DMS53 treated with DMSO at 0.1 percent for 48 hours (cell line): ENCODE data around the gene TAGAP.
"Not testable (repeated sequence)": the region's sequence is repeated elsewhere in the genome, so short reads cannot be mapped to it uniquely, and the experiment has no call there.

Experiments used
- DNase-seq: peaks from one replicate; lab custom pipeline; 2025; ENCODE audit not compliant: unreplicated experiment; lab: John Stamatoyannopoulos, UW

The TAGAP gene

DNA sequence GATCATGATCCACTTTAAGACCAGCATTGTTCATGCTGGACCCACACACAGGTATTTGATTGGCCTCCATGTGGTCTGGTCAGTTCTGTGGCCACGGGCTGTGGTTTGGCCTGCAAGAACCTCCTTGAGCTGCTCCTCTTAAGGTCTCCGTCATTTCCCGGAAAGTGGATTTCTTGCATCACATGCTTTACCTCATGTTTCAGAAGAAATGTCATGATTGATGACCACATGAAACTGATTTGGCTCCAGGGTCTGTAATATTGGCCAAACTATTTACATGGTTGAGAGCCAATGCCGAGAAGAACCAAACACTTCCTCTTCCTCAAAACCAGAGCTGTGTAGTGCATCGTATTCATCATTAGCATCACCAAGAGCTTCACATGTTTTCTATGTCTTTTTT is 31.6 kb downstream of the TAGAP start:
- DNase-seq, result no peak

- DNase-seq, result no peak
These were observed 32.6 kb downstream of the TAGAP start for GRCh38 chr6:159012201-159012600.

DNA sequence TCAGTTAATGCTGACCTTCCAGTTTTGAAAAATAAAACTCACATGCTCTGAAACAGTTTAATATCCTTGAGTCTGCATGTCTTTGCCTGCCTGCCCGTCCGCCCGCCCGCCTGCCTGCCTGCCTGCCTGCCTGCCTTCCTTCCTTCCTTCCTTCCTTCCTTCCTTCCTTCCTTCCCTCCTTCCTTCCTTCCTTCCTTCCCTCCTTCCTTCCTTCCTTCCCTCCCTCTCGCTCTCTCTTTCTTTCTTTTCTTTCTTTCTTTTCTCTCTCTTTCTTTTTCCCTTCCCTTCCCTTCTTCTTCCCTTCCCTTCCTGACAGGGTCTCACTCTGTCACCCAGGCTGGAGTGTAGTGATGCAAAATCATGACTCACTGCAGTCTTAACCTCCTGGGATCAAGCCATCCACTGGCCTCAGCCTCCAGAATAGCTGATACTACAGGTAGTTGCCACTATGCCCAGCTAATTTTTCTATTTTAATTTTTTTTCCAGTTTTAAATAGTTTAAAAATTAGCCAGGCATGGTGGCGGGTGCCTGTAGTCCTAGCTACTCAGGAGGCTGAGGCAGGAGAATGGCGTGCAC is 34.7 kb downstream of the TAGAP start:
- DNase-seq, result not testable (repeated sequence)

DNA sequence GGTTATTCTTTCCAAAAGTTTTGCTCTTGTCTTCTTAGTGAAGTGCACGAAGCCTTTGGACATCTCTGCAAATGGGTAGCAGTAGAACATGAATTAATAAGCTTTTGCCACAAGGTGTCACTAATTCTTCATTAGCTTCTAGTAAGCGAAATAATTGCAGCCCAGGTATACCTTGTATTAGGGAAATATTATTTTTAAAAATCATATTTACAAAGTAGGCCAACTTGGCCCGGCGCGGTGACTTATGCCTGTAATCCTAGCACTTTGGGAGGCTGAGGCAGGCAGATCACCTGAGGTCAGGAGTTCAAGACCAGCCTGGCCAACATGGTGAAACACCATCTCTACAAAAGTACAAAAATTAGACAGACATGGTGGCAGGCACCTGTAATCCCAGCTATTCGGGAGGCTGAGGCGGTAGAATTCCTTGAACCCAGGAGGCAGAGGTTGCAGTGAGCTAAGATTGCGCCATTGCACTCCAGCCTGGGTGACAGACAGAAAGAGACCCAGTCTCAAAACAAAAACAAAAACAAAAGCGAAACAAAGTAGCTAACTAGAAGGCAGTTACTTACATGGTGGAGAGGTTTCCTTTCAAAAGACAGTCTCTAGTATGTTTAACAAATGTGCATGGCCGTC is 36.0 kb downstream of the TAGAP start:
- DNase-seq, result peak; percentile 19

DNA sequence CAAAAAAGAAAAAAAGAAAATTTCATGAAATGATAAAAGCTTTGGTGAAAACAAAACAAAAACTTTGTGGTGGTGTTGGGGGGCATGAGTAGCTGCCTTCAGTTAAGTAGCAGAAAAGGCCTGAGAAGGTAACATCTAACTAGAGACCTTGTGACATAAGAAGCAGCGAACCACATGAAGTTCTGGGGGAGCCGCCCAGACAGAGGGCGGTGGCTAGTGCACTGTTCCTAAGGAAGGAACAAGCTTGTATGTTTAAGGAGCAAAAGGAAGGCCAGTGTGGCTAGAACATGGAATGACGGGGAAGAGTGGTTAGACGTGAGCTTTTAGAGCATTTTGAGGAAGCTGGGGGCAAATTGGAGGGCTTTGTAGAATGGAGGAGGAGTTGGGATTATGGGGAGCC is 37.3 kb downstream of the TAGAP start:
- no peak for DNase-seq

GRCh38 chr6:159005436-159005835 is 39.4 kb downstream of the TAGAP start:
- DNase-seq, result no peak

GRCh38 chr6:159004592-159004991 is 40.2 kb downstream of the TAGAP start:
- DNase-seq, result no peak

- DNase-seq, result no peak
These were observed 42.2 kb downstream of the TAGAP start for GRCh38 chr6:159002432-159003155.

DNA sequence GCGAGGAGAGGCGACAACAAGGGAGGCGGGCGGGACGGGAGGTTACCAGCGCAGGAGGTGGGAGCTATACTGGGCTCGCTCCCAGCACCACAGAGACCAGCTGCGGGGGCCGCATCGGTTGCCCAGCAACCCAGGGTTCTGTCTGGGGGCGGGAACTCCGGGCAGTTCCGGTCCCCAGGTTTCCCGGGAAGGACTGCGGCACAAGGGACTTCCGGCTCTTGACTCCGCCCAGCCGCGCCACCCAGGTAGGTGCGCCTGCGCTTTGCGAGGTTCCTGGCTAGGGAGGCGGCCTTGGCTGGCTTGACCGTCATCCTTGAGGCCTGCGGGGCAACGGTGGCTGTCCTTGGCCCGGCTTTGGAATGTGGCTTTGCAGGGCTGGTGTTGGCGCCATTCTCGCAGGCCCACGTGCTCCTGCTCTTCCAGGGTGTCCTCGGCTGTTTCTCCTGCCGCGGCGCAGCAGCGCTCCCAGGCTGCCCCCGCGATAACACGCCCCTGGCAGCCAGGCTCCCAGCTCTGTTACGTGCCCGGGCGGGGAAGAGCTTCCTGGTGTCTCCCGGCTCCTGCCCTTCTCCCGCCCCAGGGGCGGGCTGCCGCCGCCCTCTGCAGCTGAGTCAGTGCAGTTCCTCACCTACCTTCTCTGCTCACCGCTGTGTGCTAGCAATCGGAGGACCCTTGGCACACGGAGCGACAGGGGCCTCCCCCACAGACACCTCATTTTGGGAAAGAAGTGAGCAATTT is 45.0 kb downstream of the TAGAP start, which contains the start of gene RSPH3:
RSPH3 (minus strand) TSS at position 537 of the 738 bp plus-strand sequence. CDS start 652 bp downstream, outside the sequence.
- peak; percentile 88 for DNase-seq

DNA sequence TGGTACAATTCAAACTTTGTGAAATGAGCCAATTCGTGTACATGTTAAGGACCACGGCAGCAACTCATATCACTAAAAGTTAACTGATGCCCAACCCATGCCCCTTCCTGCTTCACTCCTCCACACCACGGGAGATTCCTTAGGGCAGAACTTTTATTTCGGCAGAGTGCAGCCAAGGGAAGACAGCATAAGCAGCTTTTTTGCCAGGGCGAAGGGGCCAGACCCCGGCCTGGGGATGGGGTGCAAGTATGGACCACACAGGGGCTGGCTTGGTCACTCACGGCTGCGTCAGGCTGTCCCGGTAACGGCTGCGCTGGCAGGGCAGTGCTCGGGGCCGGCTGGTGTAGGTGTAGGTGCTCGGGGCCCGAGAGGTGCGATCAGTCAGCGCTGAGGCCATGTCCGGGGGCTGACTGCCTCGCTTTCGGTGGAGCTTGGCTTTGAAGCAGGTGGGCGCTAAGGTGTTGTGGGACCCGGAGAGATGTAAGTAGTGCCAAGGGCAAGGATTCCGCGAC is 45.6 kb downstream of the TAGAP start:
- DNase-seq, result no peak

DNA sequence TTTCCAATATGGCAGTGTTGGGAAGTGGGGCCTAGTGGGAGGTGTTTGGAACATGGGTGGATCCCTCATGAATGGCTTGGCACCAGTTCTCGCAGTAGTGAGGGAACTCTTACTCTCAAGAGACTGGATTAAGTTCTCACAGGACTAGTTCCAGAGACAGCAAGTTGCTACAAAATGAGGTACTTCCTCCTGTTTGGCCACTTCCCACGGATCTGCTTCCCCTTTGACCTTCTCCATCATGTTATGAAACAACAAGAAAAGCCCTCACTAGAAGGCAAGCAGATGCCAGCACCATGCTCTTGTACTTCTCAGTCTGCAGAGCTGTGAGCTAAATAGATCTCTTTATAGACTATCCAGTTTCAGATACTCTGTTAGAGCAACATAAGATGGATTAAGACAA is 47.9 kb downstream of the TAGAP start:
- DNase-seq, result no peak

DNA sequence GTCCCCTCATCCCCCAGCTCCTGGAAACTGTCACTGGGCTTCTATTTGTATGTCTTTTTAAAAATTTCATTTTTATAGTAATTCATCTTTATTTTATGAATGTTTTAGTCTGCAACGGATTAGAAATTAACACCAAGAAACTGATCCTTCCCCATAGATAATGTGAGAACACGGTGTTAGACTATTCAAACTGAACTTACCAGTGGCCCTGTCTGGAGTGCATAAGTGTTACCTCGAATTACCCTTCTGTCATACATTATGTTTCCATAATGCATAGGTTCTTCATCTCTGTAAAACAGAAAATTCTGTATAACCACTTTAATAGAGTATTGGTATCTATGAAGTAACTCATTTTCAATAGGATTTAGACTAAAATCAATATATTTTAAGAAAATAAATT is 51.2 kb downstream of the TAGAP start:
- DNase-seq, result no peak

DNA sequence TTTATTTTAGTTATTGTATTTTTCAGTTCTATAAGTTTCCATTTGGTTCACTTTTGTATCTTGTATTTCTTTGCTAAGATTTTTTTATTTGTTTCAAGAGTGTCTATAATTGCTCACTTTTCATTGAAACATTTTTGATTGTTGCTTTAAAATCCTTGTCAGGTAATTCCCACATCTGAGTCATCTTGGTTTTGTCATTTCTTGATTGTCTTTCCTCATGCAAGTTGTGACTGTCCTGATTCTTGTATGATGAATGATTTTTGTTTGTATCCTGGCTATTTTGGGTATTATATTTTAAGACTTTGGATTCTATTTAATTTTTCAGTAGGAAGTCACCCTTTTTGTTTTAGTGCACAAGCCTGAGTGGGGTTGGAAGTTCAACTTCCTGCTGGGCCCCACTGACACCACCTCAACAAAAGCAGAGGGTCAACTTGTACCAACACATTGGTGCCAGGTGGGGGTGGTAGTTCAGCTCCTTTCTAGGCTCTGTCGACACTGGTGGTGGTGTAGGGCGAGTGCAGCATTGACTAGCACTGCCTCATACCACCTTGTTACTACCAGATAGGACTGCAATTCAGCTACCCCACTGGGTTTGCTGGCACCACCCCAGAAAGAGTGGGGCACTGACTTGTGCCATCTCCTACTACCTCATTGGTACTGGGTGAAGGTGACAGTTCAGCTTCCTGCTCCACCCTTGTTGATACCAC is 53.6 kb downstream of the TAGAP start:
- DNase-seq, result no peak

DNA sequence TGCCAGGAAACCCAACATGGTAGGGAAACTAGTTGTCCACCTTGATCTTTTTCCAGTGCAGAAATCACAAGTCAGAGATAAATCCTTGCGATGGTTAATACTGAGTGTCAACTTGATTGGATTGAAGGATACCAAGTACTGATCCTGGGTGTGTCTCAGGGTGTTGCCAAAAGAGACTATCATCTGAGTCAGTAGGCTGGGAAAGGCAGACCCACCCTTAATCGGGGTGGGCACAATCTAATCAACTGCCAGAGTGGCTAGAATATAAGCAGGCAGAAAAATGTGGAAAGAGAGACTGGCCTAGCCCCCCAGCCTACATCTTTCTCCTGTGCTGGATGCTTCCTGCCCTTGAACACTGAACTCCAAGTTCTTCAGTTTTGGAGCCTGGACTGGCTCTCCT is 55.1 kb downstream of the TAGAP start:
- not testable (repeated sequence) for DNase-seq

DNA sequence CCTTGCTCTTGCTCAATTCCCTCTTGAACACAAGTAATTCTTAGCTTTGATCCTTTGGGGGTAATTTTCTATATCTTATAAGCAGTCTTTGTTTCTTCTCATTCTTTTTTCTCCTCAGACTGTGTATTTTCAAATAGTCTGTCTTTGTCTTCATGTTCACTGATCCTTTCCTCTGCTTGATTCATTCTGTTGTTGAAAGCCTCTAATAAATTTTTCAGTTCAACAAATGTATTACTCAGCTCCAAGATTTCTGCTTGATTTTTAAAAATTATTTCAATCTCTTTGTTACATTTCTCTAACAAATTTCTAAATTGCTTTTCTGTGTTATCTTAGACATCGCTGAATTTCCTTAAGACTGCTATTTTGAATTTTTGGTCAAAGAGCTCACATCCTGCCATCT is 56.3 kb downstream of the TAGAP start:
- DNase-seq, result no peak

GRCh38 chr6:158987657-158988056 is 57.1 kb downstream of the TAGAP start:
- no peak for DNase-seq
